Mesenchymal stem cell (in vitro differentiated cells and primary cell): ENCODE data around the gene STEAP4.

Experiments
- DNase-seq: peaks from one replicate; pipeline ENCODE4 v3.0.0-alpha.2; 2013
- H2AFZ ChIP-seq: one replicate; pipeline ENCODE4 v1.6.1; 2013; ENCODE audit warnings: low read depth, mild to moderate bottlenecking, control low read depth, inconsistent platforms, low read length, moderate library complexity
- H2AK5ac ChIP-seq: 2 replicates; pipeline ENCODE4 v1.6.1; 2013; ENCODE audit warnings: low read length, moderate library complexity, mild to moderate bottlenecking, inconsistent platforms; ENCODE audit not compliant: severe bottlenecking
- H2BK120ac ChIP-seq: one replicate; pipeline ENCODE4 v1.6.1; 2013; ENCODE audit warnings: low read depth, mild to moderate bottlenecking, inconsistent platforms, low read length, moderate library complexity
- H2BK12ac ChIP-seq, 2 experiments: one replicate each; pipeline ENCODE4 v1.6.1; 2013; ENCODE audit warnings: inconsistent platforms in 2 of 2, low read length in 2 of 2, mild to moderate bottlenecking in 2 of 2, moderate library complexity in 2 of 2, control low read depth in 1 of 2
- H2BK15ac ChIP-seq: one replicate; pipeline ENCODE4 v1.6.1; 2013; ENCODE audit warnings: mild to moderate bottlenecking, low read depth, inconsistent platforms; ENCODE audit not compliant: poor library complexity, severe bottlenecking
- H2BK5ac ChIP-seq: 2 replicates; pipeline ENCODE4 v1.6.1; 2013; ENCODE audit warnings: low read depth, mild to moderate bottlenecking, low read length, control low read depth, inconsistent platforms; ENCODE audit not compliant: poor library complexity, severe bottlenecking
- H3K14ac ChIP-seq, 2 experiments: one replicate each; pipeline ENCODE4 v1.6.1; 2013; ENCODE audit warnings: inconsistent platforms in 2 of 2, low read length in 2 of 2, control low read depth in 1 of 2, mild to moderate bottlenecking in 1 of 2, moderate library complexity in 1 of 2
- H3K18ac ChIP-seq, 2 experiments: one replicate each; pipeline ENCODE4 v1.6.1; 2013; ENCODE audit warnings: inconsistent platforms in 2 of 2, low read length in 2 of 2, control low read depth in 1 of 2, low read depth in 1 of 2, mild to moderate bottlenecking in 1 of 2
- H3K23ac ChIP-seq, 2 experiments: one replicate each; pipeline ENCODE4 v1.6.1; 2013; ENCODE audit warnings: inconsistent platforms in 2 of 2, low read length in 2 of 2, mild to moderate bottlenecking in 2 of 2, moderate library complexity in 2 of 2, control low read depth in 1 of 2
- H3K27ac ChIP-seq: 2 replicates; pipeline ENCODE4 v1.5.1; 2013; ENCODE audit warnings: mild to moderate bottlenecking, moderate library complexity, low read length, control low read depth, inconsistent platforms; ENCODE audit not compliant: poor library complexity, severe bottlenecking
- H3K27me3 ChIP-seq, 2 experiments: 2 replicates each; pipeline versions ENCODE4 v1.6.1 to v1.7.0; 2013; ENCODE audit warnings: low read length in 2 of 2, mild to moderate bottlenecking in 2 of 2, moderate library complexity in 2 of 2, control low read depth in 1 of 2, inconsistent platforms in 1 of 2; ENCODE audit not compliant: control insufficient read depth in 1 of 2, insufficient read depth in 1 of 2
- H3K36me3 ChIP-seq, 2 experiments: 2 replicates each; pipeline versions ENCODE4 v1.6.1 to v1.7.0; 2013; ENCODE audit warnings: low read length in 2 of 2, control low read depth in 1 of 2, inconsistent platforms in 1 of 2, low read depth in 1 of 2, mild to moderate bottlenecking in 1 of 2; ENCODE audit not compliant: insufficient read depth in 2 of 2, control insufficient read depth in 1 of 2
- H3K4ac ChIP-seq, 2 experiments: one replicate each; pipeline ENCODE4 v1.6.1; 2013; ENCODE audit warnings: inconsistent platforms in 2 of 2, low read length in 2 of 2, mild to moderate bottlenecking in 2 of 2, moderate library complexity in 2 of 2, control low read depth in 1 of 2, low read depth in 1 of 2
- H3K4me1 ChIP-seq: 2 replicates; pipeline ENCODE4 v1.6.1; 2013; ENCODE audit warnings: low read depth, low read length, control low read depth; ENCODE audit not compliant: control insufficient read depth, insufficient read depth
- H3K4me2 ChIP-seq: 2 replicates; pipeline ENCODE4 v1.6.1; 2013; ENCODE audit warnings: low read length, mild to moderate bottlenecking, inconsistent platforms; ENCODE audit not compliant: poor library complexity, severe bottlenecking
- H3K4me3 ChIP-seq, 2 experiments: 2 replicates each; pipeline versions ENCODE4 v1.5.1 to v1.7.0; 2013; ENCODE audit warnings: low read length in 2 of 2, mild to moderate bottlenecking in 2 of 2, control low read depth in 1 of 2, low read depth in 1 of 2; ENCODE audit not compliant: insufficient read depth in 1 of 2
- H3K79me1 ChIP-seq: replicated peaks from 2 replicates; pipeline ENCODE4 v1.6.1; 2013; ENCODE audit warnings: mild to moderate bottlenecking, control low read depth, low read length, inconsistent platforms; ENCODE audit not compliant: poor library complexity, severe bottlenecking
- H3K9ac ChIP-seq: 2 replicates; pipeline ENCODE4 v1.7.0; 2013; ENCODE audit warnings: mild to moderate bottlenecking, low read length, moderate library complexity
- H3K9me3 ChIP-seq: 2 replicates; pipeline ENCODE4 v1.7.0; 2013; ENCODE audit warnings: mild to moderate bottlenecking, low read length; ENCODE audit not compliant: control insufficient read depth
- H4K8ac ChIP-seq: one replicate; pipeline ENCODE4 v1.6.1; 2013; ENCODE audit warnings: inconsistent platforms, mild to moderate bottlenecking, low read length, moderate library complexity
- H4K91ac ChIP-seq: one replicate; pipeline ENCODE4 v1.6.1; 2013; ENCODE audit warnings: mild to moderate bottlenecking, low read length, inconsistent platforms
- WGBS: methylation state at CpG from one replicate; pipeline ENCODE4 v1.1.7; 2013; ENCODE audit warnings: mixed read lengths; 5-methylcytosine and 5-hydroxymethylcytosine counted together

Gene STEAP4

GRCh38 chr7:88243345-88243909, 63.3 kb downstream of the STEAP4 start:
- H3K9me3 ChIP-seq = no peaks in the 10 kb centered on the region
- peak overlapping the region; percentile 1 for H3K9ac ChIP-seq
- 69% methylated on average over 1 of the region's 2 CpGs for WGBS
- H3K36me3 ChIP-seq = no peaks in the 10 kb centered on the region
- no peak overlapping the region for H3K4me2 ChIP-seq
- H3K27me3 ChIP-seq = no peaks in the 10 kb centered on the region
- no peak overlapping the region for H3K4ac ChIP-seq
- no peaks in the 10 kb centered on the region for H3K79me1 ChIP-seq
- H3K14ac ChIP-seq = no peak overlapping the region
- no peak overlapping the region for H3K23ac ChIP-seq
- H3K4me3 ChIP-seq = no peak overlapping the region
- H3K18ac ChIP-seq = no peak overlapping the region
- H3K27ac ChIP-seq = no peak overlapping the region
- no peak overlapping the region for H2AFZ ChIP-seq
- H4K8ac ChIP-seq = no peak overlapping the region
- peak; percentile 43 for DNase-seq
- H2BK5ac ChIP-seq = no peak overlapping the region
- H2AK5ac ChIP-seq = no peak overlapping the region
- no peaks in the 10 kb centered on the region for H3K4me1 ChIP-seq
- H2BK120ac ChIP-seq = no peak overlapping the region
- H2BK15ac ChIP-seq = no peak overlapping the region
- no peak overlapping the region for H2BK12ac ChIP-seq
- no peak overlapping the region for H4K91ac ChIP-seq

DNA sequence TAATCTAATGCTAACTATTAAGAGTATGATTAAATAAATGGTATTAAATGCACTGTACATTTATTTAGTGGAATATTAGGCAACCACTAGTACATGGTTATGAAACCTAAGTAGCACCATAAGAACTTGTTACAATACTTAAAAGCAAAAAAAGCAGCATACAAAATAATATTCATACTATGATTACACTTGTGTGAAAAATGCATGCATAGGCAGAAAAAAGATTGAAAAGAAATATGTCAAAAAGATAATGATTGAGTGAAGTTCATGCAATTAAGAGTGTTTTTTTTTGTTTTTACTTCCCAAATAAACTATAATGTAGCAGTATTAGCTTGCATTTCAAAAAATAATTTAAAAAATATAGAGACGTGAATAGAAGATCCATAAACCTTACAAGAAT, 66.8 kb downstream of the STEAP4 start:
- Histone ChIP-seq H2AK5ac (no peak overlapping the region), H2BK12ac (no peak overlapping the region), H2BK120ac (no peak overlapping the region), H3K4ac (no peak overlapping the region), H3K9ac (no peak overlapping the region), H2AFZ (no peak overlapping the region), H2BK15ac (no peak overlapping the region), H3K23ac (no peak overlapping the region), H3K4me2 (no peak overlapping the region), H3K14ac (no peak overlapping the region), H4K91ac (no peak overlapping the region), H3K4me1 (no peaks in the 10 kb centered on the region), H4K8ac (no peak overlapping the region), H3K9me3 (no peaks in the 10 kb centered on the region), H3K18ac (no peak overlapping the region), H3K79me1 (no peaks in the 10 kb centered on the region), H2BK5ac (no peak overlapping the region), H3K27me3 (no peaks in the 10 kb centered on the region), H3K36me3 (no peaks in the 10 kb centered on the region), H3K4me3 (no peak overlapping the region), H3K27ac (no peak overlapping the region)
- DNase-seq = no peak
- WGBS = no CpG with 5 or more reads among the region's 1 CpG

DNA sequence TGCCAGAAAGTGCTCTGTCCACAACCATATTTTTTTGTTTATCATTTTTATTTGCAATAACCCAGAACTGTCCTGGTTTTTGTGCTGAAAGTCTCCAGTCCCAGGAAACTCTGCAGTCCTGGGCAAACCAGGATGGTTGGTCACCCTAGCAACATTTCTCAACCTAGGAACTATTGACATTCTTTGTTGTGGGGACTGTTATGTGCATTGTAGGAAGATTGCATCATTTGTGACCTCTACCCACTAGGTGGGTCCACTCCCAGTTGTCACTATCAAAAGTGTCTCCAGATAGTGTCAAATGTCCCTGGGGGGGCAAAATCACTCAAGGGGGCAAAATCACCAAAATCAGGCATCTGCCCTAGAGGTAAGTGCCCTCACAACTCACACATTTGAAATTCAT, 72.9 kb downstream of the STEAP4 start:
- H2AFZ ChIP-seq = no peak overlapping the region
- DNase-seq = no peak
- no peak overlapping the region for H3K27ac ChIP-seq
- H2BK12ac ChIP-seq = no peak overlapping the region
- no peak overlapping the region for H3K9ac ChIP-seq
- H2BK120ac ChIP-seq = no peak overlapping the region
- H4K91ac ChIP-seq = no peak overlapping the region
- no peak overlapping the region for H4K8ac ChIP-seq
- H3K23ac ChIP-seq = no peak overlapping the region
- H3K18ac ChIP-seq = no peak overlapping the region
- no peak overlapping the region for H3K14ac ChIP-seq
- no peak overlapping the region for H3K4me2 ChIP-seq
- H2AK5ac ChIP-seq = no peak overlapping the region
- no peaks in the 10 kb centered on the region for H3K79me1 ChIP-seq
- no peaks in the 10 kb centered on the region for H3K36me3 ChIP-seq
- no peak overlapping the region for H3K4ac ChIP-seq
- H3K9me3 ChIP-seq = peaks cover 3% of the 10 kb centered on the region
- H2BK5ac ChIP-seq = no peak overlapping the region
- H2BK15ac ChIP-seq = no peak overlapping the region
- H3K4me1 ChIP-seq = no peaks in the 10 kb centered on the region
- H3K4me3 ChIP-seq = no peak overlapping the region
- H3K27me3 ChIP-seq = no peaks in the 10 kb centered on the region

GRCh38 chr7:88230646-88231045, 76.0 kb downstream of the STEAP4 start:
- WGBS = 66% methylated on average over 5 of the region's 5 CpGs
- Histone ChIP-seq H2BK5ac (no peak overlapping the region), H4K91ac (no peak overlapping the region), H3K27ac (no peak overlapping the region), H3K18ac (no peak overlapping the region), H3K9me3 (peaks cover 4% of the 10 kb centered on the region), H3K14ac (no peak overlapping the region), H3K4me1 (peaks cover 4% of the 10 kb centered on the region), H3K4ac (no peak overlapping the region), H2AFZ (no peak overlapping the region), H2BK12ac (no peak overlapping the region), H4K8ac (no peak overlapping the region), H3K9ac (no peak overlapping the region), H2AK5ac (no peak overlapping the region), H3K4me3 (no peak overlapping the region), H3K36me3 (no peaks in the 10 kb centered on the region), H2BK15ac (no peak overlapping the region), H3K23ac (peak overlapping the region in 1 of 2 experiments; percentile 52), H3K79me1 (no peaks in the 10 kb centered on the region), H3K27me3 (no peaks in the 10 kb centered on the region), H3K4me2 (no peak overlapping the region), H2BK120ac (no peak overlapping the region)
- DNase-seq = no peak
